Stimulated activated CD4-positive, alpha-beta T cell treated with anti-CD3 and anti-CD28 coated beads, TNF-alpha, amount 100 ng/mL, for 4 hours (primary cell): ENCODE results near the gene PREX1.

Source experiments
- DNase-seq, 3 experiments: peaks; one replicate each; pipeline ENCODE4 v3.0.0-alpha.2; 2020; ENCODE audit warnings: low read depth in 3 of 3

The PREX1 gene

GRCh38 chr20:48719598-48720255 is 108.1 kb downstream of the PREX1 start:
- no peak for DNase-seq

- peak in 1 of 3 experiments; percentile 10 for DNase-seq
Observed at GRCh38 chr20:48718786-48719578, 108.8 kb downstream of the PREX1 start.

- no peak for DNase-seq
Observed at GRCh38 chr20:48717680-48718223, 110.0 kb downstream of the PREX1 start.

GRCh38 chr20:48717095-48717672 is 110.6 kb downstream of the PREX1 start:
- no peak for DNase-seq

- no peak for DNase-seq
Observed at GRCh38 chr20:48716541-48716940, 111.3 kb downstream of the PREX1 start.

GRCh38 chr20:48716086-48716485 is 111.7 kb downstream of the PREX1 start:
- peak in 2 of 3 experiments; percentile 10 to 17 for DNase-seq

GRCh38 chr20:48714764-48715163 is 113.0 kb downstream of the PREX1 start:
- no peak for DNase-seq

- no peak for DNase-seq
Observed at GRCh38 chr20:48711696-48712464, 115.9 kb downstream of the PREX1 start.

GRCh38 chr20:48711044-48711428 is 116.8 kb downstream of the PREX1 start:
- no peak for DNase-seq

GRCh38 chr20:48710341-48711043 is 117.3 kb downstream of the PREX1 start:
- DNase-seq = no peak

GRCh38 chr20:48709744-48710143 is 118.1 kb downstream of the PREX1 start:
- DNase-seq = no peak

GRCh38 chr20:48709058-48709691 is 118.6 kb downstream of the PREX1 start:
- DNase-seq = no peak

- DNase-seq = no peak
Observed at GRCh38 chr20:48708630-48709029, 119.2 kb downstream of the PREX1 start.

GRCh38 chr20:48708116-48708515 is 119.7 kb downstream of the PREX1 start:
- DNase-seq = no peak

- no peak for DNase-seq
Observed at GRCh38 chr20:48706710-48707365, 121.0 kb downstream of the PREX1 start.

- DNase-seq = no peak
Observed at GRCh38 chr20:48706116-48706656, 121.6 kb downstream of the PREX1 start.

GRCh38 chr20:48705240-48706115 is 122.3 kb downstream of the PREX1 start:
- no peak for DNase-seq

- no peak for DNase-seq
Observed at GRCh38 chr20:48704761-48705160, 123.0 kb downstream of the PREX1 start.
